HepG2 (cell line): ENCODE measurements around the gene TP73. TPM values are rescaled to one million over a fixed set of nuclear protein-coding genes. Genes with fewer than 3 reads are reported as not detected.

Experiments
- ATAC-seq: fragments of 200-7000 bp; cut with Tn5 transposase; 3 replicates; pipeline ENCODE4 v1.9.1; 2020; ENCODE audit warnings: mild to moderate bottlenecking, moderate library complexity
- BruUV-seq: library from RNA; stranded (reverse); fragments of 400-500 nt; replicated peaks from 2 replicates; lab custom pipeline; 2021; lab: Mats Ljungman, UMichigan
- CTCF ChIA-PET: fragments of 300-600 bp; formaldehyde crosslinking; extraction: SDS; loops from one replicate; lab custom pipeline; 2021; ENCODE audit warnings: low total read pairs, inconsistent platforms, low intra/inter-chr PET ratio; lab: Yijun Ruan, JAX
- POLR2A ChIA-PET: fragments of 350-600 bp; sonication (Branson Sonifier 250); formaldehyde crosslinking; loops from one replicate; lab custom pipeline; 2020; ENCODE audit warnings: antibody characterized with exemption, inconsistent platforms; lab: Yijun Ruan, JAX
- DNase-seq: peaks from one replicate; pipeline ENCODE4 v3.0.0-alpha.2; 2015; ENCODE audit warnings: low spot score
- FAIRE-seq: peaks from 3 replicates; lab custom pipeline; 2011; peaks lifted over from hg19 to GRCh38; lab: Jason Lieb, UNC
- H2AFZ ChIP-seq: one replicate; pipeline ENCODE4 v1.6.1; 2011; ENCODE audit warnings: low read length, inconsistent platforms
- H3K27ac ChIP-seq: fragments of 300-600 bp; 3 replicates; pipeline ENCODE4 v1.8.0; 2011; ENCODE audit warnings: mixed run types, mild to moderate bottlenecking, mixed read lengths, low read length, inconsistent platforms; ENCODE audit not compliant: insufficient read depth; ENCODE audit errors: extremely low read length
- H3K27me3 ChIP-seq, 2 experiments: fragments of 200-600 bp in 1 of 2; 2 replicates in 1 of 2; 3 replicates in 1 of 2; pipeline versions ENCODE4 v1.6.0 to v1.8.0; 2011; ENCODE audit warnings: low read length in 2 of 2, mild to moderate bottlenecking in 2 of 2, moderate library complexity in 2 of 2, inconsistent platforms in 1 of 2; ENCODE audit not compliant: insufficient read depth in 2 of 2, control insufficient read depth in 1 of 2
- H3K36me3 ChIP-seq, 2 experiments: fragments of 200-600 bp in 1 of 2; replicated peaks in 1 of 2; 2 replicates in 1 of 2; 3 replicates in 1 of 2; pipeline versions ENCODE4 v1.5.1 to v1.8.0; 2011; ENCODE audit warnings: low read length in 2 of 2, inconsistent platforms in 1 of 2; ENCODE audit not compliant: insufficient read depth in 2 of 2, control insufficient read depth in 1 of 2
- H3K4me1 ChIP-seq: 2 replicates; pipeline ENCODE4 v1.5.1; 2012; ENCODE audit warnings: low read length, inconsistent platforms; ENCODE audit not compliant: insufficient read depth
- H3K4me2 ChIP-seq: 2 replicates; pipeline ENCODE4 v1.6.0; 2011; ENCODE audit warnings: low read depth, low read length, inconsistent platforms
- H3K4me3 ChIP-seq, 3 experiments: fragments of 200-600 bp in 1 of 3; sonication (generic), shearing (Covaris generic) in 1 of 3; replicated peaks in 1 of 3; 2 replicates each; pipeline ENCODE4 v1.5.1; 2011 to 2016; ENCODE audit warnings: low read length in 3 of 3, inconsistent platforms in 2 of 3, low read depth in 2 of 3, mild to moderate bottlenecking in 2 of 3, control low read depth in 1 of 3, mixed read lengths in 1 of 3; ENCODE audit not compliant: insufficient read depth in 1 of 3
- H3K79me2 ChIP-seq: one replicate; pipeline ENCODE4 v1.6.1; 2011; ENCODE audit warnings: low read length, inconsistent platforms; ENCODE audit not compliant: insufficient read depth
- H3K9ac ChIP-seq: 2 replicates; pipeline ENCODE4 v1.6.0; 2011; ENCODE audit warnings: mild to moderate bottlenecking, low read depth, low read length, inconsistent platforms; ENCODE audit not compliant: insufficient read depth
- H3K9me3 ChIP-seq: 2 replicates; pipeline ENCODE4 v1.5.1; 2012; ENCODE audit warnings: mild to moderate bottlenecking, low read length
- H4K20me1 ChIP-seq: 2 replicates; pipeline ENCODE4 v1.6.0; 2011; ENCODE audit warnings: inconsistent platforms, mild to moderate bottlenecking, low read length, moderate library complexity; ENCODE audit not compliant: insufficient read depth
- CHCHD3 ChIP-seq: sonication (generic); formaldehyde crosslinking; IDR thresholded peaks from 2 replicates; pipeline ENCODE4 v1.8.0; 2022; ENCODE audit warnings: mild to moderate bottlenecking, missing genetic modification reagents, moderate library complexity
- ELF3 ChIP-seq: IDR thresholded peaks from 2 replicates; pipeline ENCODE4 v1.6.1; 2016; ENCODE audit warnings: missing genetic modification reagents, missing compliant biosample characterization
- FOXO1 ChIP-seq: sonication (generic); formaldehyde crosslinking; IDR thresholded peaks from 2 replicates; pipeline ENCODE4 v1.4.0; 2020; ENCODE audit warnings: missing genetic modification reagents
- HNF4G ChIP-seq, 2 experiments: sonication (generic) in 1 of 2; formaldehyde crosslinking in 1 of 2; IDR thresholded peaks; 2 replicates each; pipeline versions ENCODE4 v1.4.0 to v1.6.1; 2011 to 2020; ENCODE audit warnings: borderline replicate concordance in 2 of 2, low read depth in 2 of 2, mild to moderate bottlenecking in 2 of 2, low read length in 1 of 2, missing genetic modification reagents in 1 of 2, moderate library complexity in 1 of 2
- KDM4B ChIP-seq: sonication (generic); formaldehyde crosslinking; IDR thresholded peaks from 2 replicates; pipeline ENCODE4 v1.4.0; 2020; ENCODE audit warnings: missing genetic modification reagents
- PHF8 ChIP-seq: sonication (generic); formaldehyde crosslinking; IDR thresholded peaks from 2 replicates; pipeline ENCODE4 v1.5.0; 2020; ENCODE audit warnings: missing genetic modification reagents
- SMAD1 ChIP-seq: sonication (generic); formaldehyde crosslinking; IDR thresholded peaks from 2 replicates; pipeline ENCODE4 v1.4.0; 2020; ENCODE audit warnings: missing genetic modification reagents, low read depth, mild to moderate bottlenecking, borderline replicate concordance
- STAT5B ChIP-seq: sonication (generic); formaldehyde crosslinking; IDR thresholded peaks from 2 replicates; pipeline ENCODE4 v1.4.0; 2020; ENCODE audit warnings: missing genetic modification reagents
- TGIF2 ChIP-seq: IDR thresholded peaks from 2 replicates; pipeline ENCODE4 v1.6.1; 2016; ENCODE audit warnings: control low read depth, missing compliant biosample characterization
- U2AF1 ChIP-seq: fragments of 200-400 bp; formaldehyde crosslinking; optimal IDR thresholded peaks from 2 replicates; pipeline ENCODE3; 2017; ENCODE audit warnings: mild to moderate bottlenecking, low read depth, low read length
- XBP1 ChIP-seq: sonication (generic); formaldehyde crosslinking; IDR thresholded peaks from 2 replicates; pipeline ENCODE4 v1.5.0; 2020; ENCODE audit warnings: missing genetic modification reagents
- ZNF138 ChIP-seq: sonication (generic); formaldehyde crosslinking; IDR thresholded peaks from 2 replicates; pipeline ENCODE4 v1.5.0; 2020; ENCODE audit warnings: mild to moderate bottlenecking, low read depth, missing genetic modification reagents
- ZNF20 ChIP-seq: sonication (generic); formaldehyde crosslinking; IDR thresholded peaks from 2 replicates; pipeline ENCODE4 v1.4.0; 2020; ENCODE audit warnings: mild to moderate bottlenecking, moderate library complexity, missing genetic modification reagents
- ZNF263 ChIP-seq: sonication (generic); formaldehyde crosslinking; IDR thresholded peaks from 2 replicates; pipeline ENCODE4 v1.4.0; 2020; ENCODE audit warnings: missing genetic modification reagents
- ZNF431 ChIP-seq: sonication (generic); formaldehyde crosslinking; IDR thresholded peaks from 2 replicates; pipeline ENCODE4 v1.9.0; 2022; ENCODE audit warnings: missing genetic modification reagents, low read depth, mild to moderate bottlenecking, borderline replicate concordance
- ZNF451 ChIP-seq: sonication (generic); formaldehyde crosslinking; IDR thresholded peaks from 2 replicates; pipeline ENCODE4 v1.5.0; 2020; ENCODE audit warnings: mild to moderate bottlenecking, missing genetic modification reagents
- ZNF510 ChIP-seq: sonication (generic); formaldehyde crosslinking; IDR thresholded peaks from 2 replicates; pipeline ENCODE4 v1.4.0; 2020; ENCODE audit warnings: low read depth, mild to moderate bottlenecking, missing genetic modification reagents
- ZNF619 ChIP-seq: sonication (generic); formaldehyde crosslinking; IDR thresholded peaks from 2 replicates; pipeline ENCODE4 v1.4.0; 2020; ENCODE audit warnings: mild to moderate bottlenecking, missing genetic modification reagents
- WGBS: methylation state at CpG from one replicate; pipeline ENCODE4 v1.1.6; 2017; ENCODE audit warnings: low lambda C conversion rate; 5-methylcytosine and 5-hydroxymethylcytosine counted together
- in situ Hi-C: cut with HindIII; loops from 2 replicates; pipeline ENCODE4 v1.10.0; 2017; ENCODE audit warnings: low pct_unique_long_range_greater_than_20kb; ENCODE audit not compliant: extremely low pct_ligation_motif_present
- intact Hi-C: fragments of 100-400 bp; cut with micrococcal nuclease; formaldehyde crosslinking; loops from one replicate; pipeline ENCODE4 v1.10.0; 2022; ENCODE audit not compliant: unreplicated experiment
- polyA plus RNA-seq, 8 experiments: library from polyadenylated mRNA; depleted of rRNA in 3 of 8; stranded (reverse) in 7 of 8; unstranded in 1 of 8; fragments of >200 nt; fragmentation: Illumina TruSeq in 4 of 8; extraction: Trizol in 4 of 8; gene quantifications; 2 replicates each; pipeline versions ENCODE4 v1.2.1 to v1.2.3, GENCODE V29; 2011 to 2016; ENCODE audit warnings: low read depth in 4 of 8, missing spikeins in 1 of 8, mixed read lengths in 1 of 8; ENCODE audit not compliant: insufficient read depth in 1 of 8
- total RNA-seq, 5 experiments: library from RNA; depleted of rRNA; stranded (reverse); fragments of >200 nt; fragmentation: Illumina TruSeq; extraction: Trizol; gene quantifications; 2 replicates each; pipeline ENCODE4 v1.2.3, GENCODE V29; 2016; ENCODE audit warnings: low read depth in 1 of 5
- TF ChIP-seq, protein P1 (sequence below): sonication (generic); formaldehyde crosslinking; IDR thresholded peaks from 2 replicates; pipeline ENCODE4 v1.4.0; 2020; ENCODE audit warnings: missing genetic modification reagents

The TP73 gene
- total and polyA plus RNA-seq, 2 of the 13 experiments (the other 11 are each of a cell fraction or from before 2014, with no cell fraction given) = 0.49 to 1.1 TPM

DNA sequence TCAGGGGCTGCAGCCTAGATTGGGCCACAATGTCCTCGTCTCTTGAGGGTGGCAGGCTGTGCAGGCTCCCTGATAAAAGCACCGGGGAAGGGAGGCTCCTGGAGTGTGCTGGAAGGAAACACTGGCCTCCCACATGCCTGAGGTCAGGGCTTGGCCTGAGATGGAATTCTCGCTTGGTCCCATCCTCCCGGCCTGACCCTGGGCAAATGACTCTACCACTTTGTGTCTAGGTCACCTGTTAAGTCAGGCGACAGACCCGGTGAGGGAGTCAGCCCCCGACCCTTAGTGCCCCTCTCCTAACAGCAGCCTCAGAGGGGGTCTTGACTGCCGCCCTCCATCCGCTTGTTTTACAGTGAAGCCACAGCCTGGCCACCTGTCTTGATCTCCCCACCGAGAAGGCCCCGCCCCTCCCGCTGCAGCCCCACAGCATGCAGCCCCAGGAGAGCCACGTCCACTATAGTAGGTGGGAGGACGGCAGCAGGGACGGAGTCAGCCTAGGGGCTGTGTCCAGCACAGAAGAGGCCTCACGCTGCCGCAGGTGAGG, 122.7 kb downstream of the TP73 start:
- Histone ChIP-seq H4K20me1 (no peaks in the 10 kb centered on the region), H3K9ac (peak overlapping the region; percentile 62), H3K36me3 (peaks cover 3% of the 10 kb centered on the region in 2 experiments; a peak in 2 of 5 replicates), H3K4me3 (peak overlapping the region in 2 of 3 experiments; percentile 89 to 90; a peak in 4 of 6 replicates), H3K4me1 (peaks cover 61% of the 10 kb centered on the region), H2AFZ (no peak overlapping the region), H3K79me2 (peaks cover 18% of the 10 kb centered on the region), H3K27me3 (no peaks in the 10 kb centered on the region), H3K4me2 (peak overlapping the region; percentile 93), H3K27ac (peak overlapping the region; percentile 86), H3K9me3 (no peaks in the 10 kb centered on the region)
- ATAC-seq (no peak), DNase-seq (no peak), FAIRE-seq (no peak)
- in situ Hi-C loops = no loop called here
- BruUV-seq = no TSS peak
- CTCF ChIA-PET = interaction anchor here (0.8 kb wide), 1 partner anchor 11 kb away, joined by 3 read pairs; no protein-coding TSS in a partner anchor
- POLR2A ChIA-PET = interaction anchor here (0.7 to 1.8 kb wide), 14 partner anchors 10 to 318 kb away, joined by 3 to 20 read pairs (median 3); partner anchors contain the start of genes CCDC27, CEP104, DFFB and LRRC47
- intact Hi-C loops = loop anchor here (1.0 to 10.0 kb wide), 2 partner anchors 21 to 130 kb away; partner anchors contain the start of genes C1orf174 and LRRC47
- 0% methylated on average over 2 of the region's 17 CpGs for WGBS
- TF ChIP-seq ZNF451 (CRISPR knock-in tag) (no peak), ELF3 (CRISPR knock-in tag) (0 out of 2 replicates have a peak, but pooled peaks have one; percentile 8), CHCHD3 (CRISPR knock-in tag) (0 out of 2 replicates have a peak, but pooled peaks have one; percentile 82), ZNF510 (CRISPR knock-in tag) (no peak), KDM4B (CRISPR knock-in tag) (no peak), ZNF20 (no peak), SMAD1 (0 out of 2 replicates have a peak, but pooled peaks have one; percentile 0), U2AF1 (peak; percentile 26), ZNF263 (CRISPR knock-in tag) (peak; percentile 65; the same call in 1 of the 2 replicates), HNF4G (IDR thresholded peaks at IDR 0.05; ENCODE audit: borderline replicate concordance, low read depth, low read length) (no peak), HNF4G (CRISPR knock-in tag; IDR thresholded peaks at IDR 0.05; ENCODE audit: borderline replicate concordance, low read depth) (0 out of 2 replicates have a peak, but pooled peaks have one; percentile 4), PHF8 (CRISPR knock-in tag) (0 out of 2 replicates have a peak, but pooled peaks have one; percentile 11), FOXO1 (0 out of 2 replicates have a peak, but pooled peaks have one; percentile 16), ZNF619 (peak; percentile 18; the same call in 1 of the 2 replicates), ZNF431 (CRISPR knock-in tag) (0 out of 2 replicates have a peak, but pooled peaks have one; percentile 13), STAT5B (CRISPR knock-in tag) (no peak), XBP1 (CRISPR knock-in tag) (no peak), ZNF138 (0 out of 2 replicates have a peak, but pooled peaks have one; percentile 32), TGIF2 (CRISPR knock-in tag) (peak; percentile 55; the same call in 1 of the 2 replicates)
- TF ChIP-seq, protein P1, sequence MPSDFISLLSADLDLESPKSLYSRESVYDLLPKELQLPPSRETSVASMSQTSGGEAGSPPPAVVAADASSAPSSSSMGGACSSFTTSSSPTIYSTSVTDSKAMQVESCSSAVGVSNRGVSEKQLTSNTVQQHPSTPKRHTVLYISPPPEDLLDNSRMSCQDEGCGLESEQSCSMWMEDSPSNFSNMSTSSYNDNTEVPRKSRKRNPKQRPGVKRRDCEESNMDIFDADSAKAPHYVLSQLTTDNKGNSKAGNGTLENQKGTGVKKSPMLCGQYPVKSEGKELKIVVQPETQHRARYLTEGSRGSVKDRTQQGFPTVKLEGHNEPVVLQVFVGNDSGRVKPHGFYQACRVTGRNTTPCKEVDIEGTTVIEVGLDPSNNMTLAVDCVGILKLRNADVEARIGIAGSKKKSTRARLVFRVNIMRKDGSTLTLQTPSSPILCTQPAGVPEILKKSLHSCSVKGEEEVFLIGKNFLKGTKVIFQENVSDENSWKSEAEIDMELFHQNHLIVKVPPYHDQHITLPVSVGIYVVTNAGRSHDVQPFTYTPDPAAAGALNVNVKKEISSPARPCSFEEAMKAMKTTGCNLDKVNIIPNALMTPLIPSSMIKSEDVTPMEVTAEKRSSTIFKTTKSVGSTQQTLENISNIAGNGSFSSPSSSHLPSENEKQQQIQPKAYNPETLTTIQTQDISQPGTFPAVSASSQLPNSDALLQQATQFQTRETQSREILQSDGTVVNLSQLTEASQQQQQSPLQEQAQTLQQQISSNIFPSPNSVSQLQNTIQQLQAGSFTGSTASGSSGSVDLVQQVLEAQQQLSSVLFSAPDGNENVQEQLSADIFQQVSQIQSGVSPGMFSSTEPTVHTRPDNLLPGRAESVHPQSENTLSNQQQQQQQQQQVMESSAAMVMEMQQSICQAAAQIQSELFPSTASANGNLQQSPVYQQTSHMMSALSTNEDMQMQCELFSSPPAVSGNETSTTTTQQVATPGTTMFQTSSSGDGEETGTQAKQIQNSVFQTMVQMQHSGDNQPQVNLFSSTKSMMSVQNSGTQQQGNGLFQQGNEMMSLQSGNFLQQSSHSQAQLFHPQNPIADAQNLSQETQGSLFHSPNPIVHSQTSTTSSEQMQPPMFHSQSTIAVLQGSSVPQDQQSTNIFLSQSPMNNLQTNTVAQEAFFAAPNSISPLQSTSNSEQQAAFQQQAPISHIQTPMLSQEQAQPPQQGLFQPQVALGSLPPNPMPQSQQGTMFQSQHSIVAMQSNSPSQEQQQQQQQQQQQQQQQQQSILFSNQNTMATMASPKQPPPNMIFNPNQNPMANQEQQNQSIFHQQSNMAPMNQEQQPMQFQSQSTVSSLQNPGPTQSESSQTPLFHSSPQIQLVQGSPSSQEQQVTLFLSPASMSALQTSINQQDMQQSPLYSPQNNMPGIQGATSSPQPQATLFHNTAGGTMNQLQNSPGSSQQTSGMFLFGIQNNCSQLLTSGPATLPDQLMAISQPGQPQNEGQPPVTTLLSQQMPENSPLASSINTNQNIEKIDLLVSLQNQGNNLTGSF (CRISPR knock-in tag) = no peak
